OCI-LY1 (cell line): Measurements from ENCODE around the gene CYGB.

ENCODE experiments used
- H2AFZ ChIP-seq: fragments of 200-600 bp; sonication (generic), shearing (Covaris generic); 2 replicates; pipeline ENCODE4 v1.6.0; 2014; ENCODE audit warnings: antibody characterized with exemption, mild to moderate bottlenecking, low read length
- H3F3A ChIP-seq: fragments of 200-600 bp; sonication (generic), shearing (Covaris generic); 2 replicates; pipeline ENCODE4 v1.6.0; 2014; ENCODE audit warnings: mild to moderate bottlenecking, antibody characterized with exemption, low read length, moderate library complexity; ENCODE audit not compliant: insufficient read depth
- H3K27ac ChIP-seq: fragments of 200-600 bp; sonication (generic); 2 replicates; pipeline ENCODE4 v1.5.1; 2014; ENCODE audit warnings: low read length, mixed run types, mild to moderate bottlenecking, low read depth; ENCODE audit not compliant: poor library complexity, severe bottlenecking
- H3K27me3 ChIP-seq: fragments of 200-600 bp; sonication (generic); 2 replicates; pipeline ENCODE4 v1.6.0; 2014; ENCODE audit warnings: antibody characterized with exemption, mild to moderate bottlenecking, low read length, moderate library complexity; ENCODE audit not compliant: insufficient read depth
- H3K36me3 ChIP-seq: fragments of 200-600 bp; sonication (generic); 2 replicates; pipeline ENCODE4 v1.6.1; 2014; ENCODE audit warnings: mild to moderate bottlenecking, antibody characterized with exemption, low read length, moderate library complexity, mixed read lengths; ENCODE audit not compliant: insufficient read depth
- H3K4me1 ChIP-seq: fragments of 200-600 bp; sonication (generic); 2 replicates; pipeline ENCODE4 v1.5.1; 2014; ENCODE audit warnings: mild to moderate bottlenecking, low read length, moderate library complexity; ENCODE audit not compliant: insufficient read depth, severe bottlenecking
- H3K4me2 ChIP-seq: fragments of 200-600 bp; sonication (generic), shearing (Covaris generic); 2 replicates; pipeline ENCODE4 v1.6.1; 2014; ENCODE audit warnings: low read length
- H3K4me3 ChIP-seq: fragments of 200-600 bp; sonication (generic); 2 replicates; pipeline ENCODE4 v1.5.1; 2014; ENCODE audit warnings: low read length, low read depth, mild to moderate bottlenecking, mixed read lengths; ENCODE audit not compliant: poor library complexity, severe bottlenecking
- H3K79me2 ChIP-seq: fragments of 200-600 bp; shearing (Covaris generic); 2 replicates; pipeline ENCODE4 v1.6.1; 2016; ENCODE audit warnings: mixed run types, low read length, mixed read lengths; ENCODE audit not compliant: insufficient read depth
- H3K9ac ChIP-seq: fragments of 200-600 bp; sonication (generic), shearing (Covaris generic); 2 replicates; pipeline ENCODE4 v1.6.1; 2014; ENCODE audit warnings: mild to moderate bottlenecking, low read length, mixed read lengths
- H3K9me2 ChIP-seq: fragments of 200-600 bp; sonication (generic), shearing (Covaris generic); 2 replicates; pipeline ENCODE4 v1.6.1; 2014; ENCODE audit warnings: low read depth, mild to moderate bottlenecking, low read length, mixed read lengths
- H3K9me3 ChIP-seq: fragments of 200-600 bp; shearing (Covaris generic); 2 replicates; pipeline ENCODE4 v1.6.1; 2014; ENCODE audit warnings: low read length, mixed read lengths
- H4K20me1 ChIP-seq: fragments of 200-600 bp; sonication (generic), shearing (Covaris generic); 2 replicates; pipeline ENCODE4 v1.6.0; 2016; ENCODE audit warnings: mild to moderate bottlenecking, low read length; ENCODE audit not compliant: insufficient read depth
- EZH2 ChIP-seq: fragments of 200-600 bp; sonication (generic), shearing (Covaris generic); IDR thresholded peaks from 2 replicates; pipeline ENCODE4 v1.8.0; 2017; ENCODE audit warnings: borderline replicate concordance, mixed run types, mild to moderate bottlenecking, antibody characterized with exemption, low read length, moderate library complexity, mixed read lengths
- TF ChIP-seq, protein P1 (sequence below): fragments of 200-600 bp; sonication (generic), shearing (Covaris generic); IDR thresholded peaks from 2 replicates; pipeline ENCODE4 v1.5.1; 2017; ENCODE audit warnings: mild to moderate bottlenecking, antibody characterized with exemption, low read length, moderate library complexity, mixed read lengths

The CYGB gene

DNA sequence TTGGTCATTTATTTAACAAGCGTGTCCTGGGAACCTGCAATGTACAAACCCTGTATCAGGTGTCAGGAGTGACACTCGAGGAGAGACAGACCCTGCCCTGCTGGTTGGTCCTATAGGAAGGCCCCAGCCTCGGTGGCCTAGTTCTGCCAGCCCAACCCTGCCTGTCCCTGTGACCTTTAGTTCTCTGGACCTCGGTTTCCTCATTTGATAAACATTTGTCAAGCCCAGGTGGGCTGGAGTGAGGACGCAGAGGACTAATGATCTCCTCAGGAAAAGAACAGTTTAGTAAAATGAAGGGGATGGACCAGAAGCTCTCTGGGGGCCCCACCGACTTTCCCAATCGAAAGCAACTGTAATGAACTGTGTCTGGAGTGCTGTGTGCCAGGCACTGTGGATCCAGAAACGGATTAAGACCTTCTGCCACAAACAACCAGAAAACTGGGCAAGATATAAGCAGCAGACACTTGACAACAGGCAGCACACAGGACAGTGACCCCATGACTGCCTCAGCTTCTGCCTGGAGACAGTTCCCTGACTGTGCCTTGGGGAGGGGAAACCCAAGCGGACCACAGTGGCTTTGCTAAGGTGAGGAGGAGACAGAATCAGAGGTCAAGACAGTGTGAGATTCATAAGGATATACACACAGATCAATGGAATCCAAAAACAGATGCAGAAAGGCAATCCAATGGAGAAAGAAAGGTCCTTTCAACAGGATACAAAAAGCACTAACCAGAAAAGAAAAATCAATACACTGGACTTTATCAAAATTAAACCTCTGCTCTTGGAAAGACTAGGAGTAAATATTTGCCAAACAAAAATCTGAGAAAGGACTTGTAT is 11.1 kb upstream of the CYGB start:
- H3K79me2 ChIP-seq: no peaks in the 10 kb centered on the region
- H3K9ac ChIP-seq: no peak overlapping the region
- H3K4me1 ChIP-seq: no peaks in the 10 kb centered on the region
- no peak overlapping the region for H3K27ac ChIP-seq
- no peak for TF ChIP-seq EZH2
- TF ChIP-seq, protein P1, sequence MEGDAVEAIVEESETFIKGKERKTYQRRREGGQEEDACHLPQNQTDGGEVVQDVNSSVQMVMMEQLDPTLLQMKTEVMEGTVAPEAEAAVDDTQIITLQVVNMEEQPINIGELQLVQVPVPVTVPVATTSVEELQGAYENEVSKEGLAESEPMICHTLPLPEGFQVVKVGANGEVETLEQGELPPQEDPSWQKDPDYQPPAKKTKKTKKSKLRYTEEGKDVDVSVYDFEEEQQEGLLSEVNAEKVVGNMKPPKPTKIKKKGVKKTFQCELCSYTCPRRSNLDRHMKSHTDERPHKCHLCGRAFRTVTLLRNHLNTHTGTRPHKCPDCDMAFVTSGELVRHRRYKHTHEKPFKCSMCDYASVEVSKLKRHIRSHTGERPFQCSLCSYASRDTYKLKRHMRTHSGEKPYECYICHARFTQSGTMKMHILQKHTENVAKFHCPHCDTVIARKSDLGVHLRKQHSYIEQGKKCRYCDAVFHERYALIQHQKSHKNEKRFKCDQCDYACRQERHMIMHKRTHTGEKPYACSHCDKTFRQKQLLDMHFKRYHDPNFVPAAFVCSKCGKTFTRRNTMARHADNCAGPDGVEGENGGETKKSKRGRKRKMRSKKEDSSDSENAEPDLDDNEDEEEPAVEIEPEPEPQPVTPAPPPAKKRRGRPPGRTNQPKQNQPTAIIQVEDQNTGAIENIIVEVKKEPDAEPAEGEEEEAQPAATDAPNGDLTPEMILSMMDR: no peak
- no peaks in the 10 kb centered on the region for H3K36me3 ChIP-seq
- H2AFZ ChIP-seq: no peak overlapping the region
- no peaks in the 10 kb centered on the region for H3K9me2 ChIP-seq
- no peaks in the 10 kb centered on the region for H3F3A ChIP-seq
- peaks cover 2% of the 10 kb centered on the region for H3K27me3 ChIP-seq
- no peaks in the 10 kb centered on the region for H3K9me3 ChIP-seq
- no peaks in the 10 kb centered on the region for H4K20me1 ChIP-seq
- no peak overlapping the region for H3K4me2 ChIP-seq
- H3K4me3 ChIP-seq: no peak overlapping the region

- H3K9me2 ChIP-seq: no peaks in the 10 kb centered on the region
- no peaks in the 10 kb centered on the region for H3K36me3 ChIP-seq
- H2AFZ ChIP-seq: no peak overlapping the region
- H4K20me1 ChIP-seq: no peaks in the 10 kb centered on the region
- no peaks in the 10 kb centered on the region for H3K79me2 ChIP-seq
- TF ChIP-seq, protein P1: no peak
- no peak for TF ChIP-seq EZH2
- H3K9me3 ChIP-seq: no peaks in the 10 kb centered on the region
- no peak overlapping the region for H3K27ac ChIP-seq
- H3K4me2 ChIP-seq: no peak overlapping the region
- H3K27me3 ChIP-seq: peaks cover 5% of the 10 kb centered on the region
- no peaks in the 10 kb centered on the region for H3K4me1 ChIP-seq
- no peak overlapping the region for H3K9ac ChIP-seq
- H3K4me3 ChIP-seq: no peak overlapping the region
- H3F3A ChIP-seq: no peaks in the 10 kb centered on the region
Observed at GRCh38 chr17:76547642-76548202, 10.2 kb upstream of the CYGB start.

DNA sequence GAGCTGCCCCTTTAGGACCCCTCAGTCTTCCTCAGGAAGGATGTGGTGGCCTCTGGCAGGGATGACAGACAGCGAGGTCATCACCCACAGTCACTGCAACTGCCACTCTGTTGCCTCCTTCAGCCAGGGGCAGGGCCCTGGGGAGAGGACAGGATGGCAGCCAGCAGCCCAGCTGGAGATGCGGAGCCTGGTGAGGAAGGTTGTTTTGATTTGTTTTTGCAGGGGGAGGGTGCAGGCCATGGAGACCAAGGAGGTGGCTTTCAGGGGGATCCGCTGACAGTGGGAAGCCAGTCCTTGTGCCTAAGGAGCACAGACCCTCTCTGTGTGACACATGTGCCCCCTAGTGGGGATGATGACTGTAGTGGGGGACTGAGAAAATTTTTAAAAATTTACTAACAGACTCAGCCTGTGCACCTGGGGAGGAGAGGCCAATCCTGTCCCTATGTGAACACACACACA is 9.7 kb upstream of the CYGB start:
- Histone ChIP-seq H3K9me3 (no peaks in the 10 kb centered on the region), H3K4me2 (no peak overlapping the region), H4K20me1 (no peaks in the 10 kb centered on the region), H2AFZ (no peak overlapping the region), H3K9me2 (no peaks in the 10 kb centered on the region), H3F3A (no peaks in the 10 kb centered on the region), H3K9ac (no peak overlapping the region), H3K36me3 (no peaks in the 10 kb centered on the region), H3K4me3 (no peak overlapping the region), H3K79me2 (no peaks in the 10 kb centered on the region), H3K27ac (no peak overlapping the region), H3K27me3 (peaks cover 5% of the 10 kb centered on the region), H3K4me1 (no peaks in the 10 kb centered on the region)
- TF ChIP-seq EZH2: no peak
- TF ChIP-seq, protein P1: peak; percentile 78
